HG02571 (cell line): ENCODE measurements around the gene TOGARAM1.
"Not testable (repeated sequence)": the region's sequence is repeated elsewhere in the genome, so short reads cannot be mapped to it uniquely, and the experiment has no call there.

ENCODE experiments used
- ATAC-seq: cut with Tn5 transposase; IDR thresholded peaks from one replicate; pipeline ENCODE4 v1.9.1; 2021; ENCODE audit warnings: mild to moderate bottlenecking, moderate library complexity; ENCODE audit not compliant: unreplicated experiment

The TOGARAM1 gene

DNA sequence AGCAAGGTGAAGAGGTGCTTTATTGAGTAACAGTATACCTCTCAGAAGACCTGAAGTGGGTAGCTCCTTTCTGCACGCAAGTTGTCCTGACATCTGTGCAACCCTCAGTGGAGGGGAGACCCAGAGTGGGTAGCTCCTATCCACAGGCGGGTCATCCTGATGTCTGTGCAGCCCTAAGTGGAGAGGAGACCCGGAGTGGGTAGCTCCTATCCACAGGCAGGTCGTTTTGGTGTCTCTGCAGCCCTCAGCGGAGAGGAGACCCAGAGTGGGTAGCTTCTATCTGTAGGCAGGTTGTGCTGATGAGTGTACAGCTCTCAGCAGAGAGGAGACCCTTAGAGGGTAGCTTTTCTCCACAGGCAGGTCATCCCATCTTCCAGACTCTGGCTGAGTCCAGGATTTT lies 76.9 kb downstream of the TOGARAM1 start:
- no peak for ATAC-seq

DNA sequence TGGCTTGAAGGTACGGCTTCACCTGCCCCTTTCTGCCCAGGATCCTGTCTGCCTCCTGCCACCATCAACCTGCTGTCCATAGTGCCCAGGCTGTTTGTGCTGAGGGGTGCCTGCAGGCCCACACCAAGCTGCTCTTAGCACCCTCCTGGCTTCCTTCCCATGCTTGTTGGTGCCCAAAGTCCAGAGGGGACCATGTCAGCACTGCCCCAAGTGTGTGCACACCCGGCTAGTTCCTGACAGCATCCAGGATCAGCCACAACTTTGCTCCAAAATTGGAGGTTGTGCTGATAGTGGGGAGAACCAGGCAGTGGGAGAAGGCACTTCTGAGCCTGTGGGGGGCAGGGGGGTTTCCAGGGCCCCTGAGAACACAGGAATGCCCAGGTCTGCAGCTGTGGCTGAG lies 77.4 kb downstream of the TOGARAM1 start:
- no peak for ATAC-seq

DNA sequence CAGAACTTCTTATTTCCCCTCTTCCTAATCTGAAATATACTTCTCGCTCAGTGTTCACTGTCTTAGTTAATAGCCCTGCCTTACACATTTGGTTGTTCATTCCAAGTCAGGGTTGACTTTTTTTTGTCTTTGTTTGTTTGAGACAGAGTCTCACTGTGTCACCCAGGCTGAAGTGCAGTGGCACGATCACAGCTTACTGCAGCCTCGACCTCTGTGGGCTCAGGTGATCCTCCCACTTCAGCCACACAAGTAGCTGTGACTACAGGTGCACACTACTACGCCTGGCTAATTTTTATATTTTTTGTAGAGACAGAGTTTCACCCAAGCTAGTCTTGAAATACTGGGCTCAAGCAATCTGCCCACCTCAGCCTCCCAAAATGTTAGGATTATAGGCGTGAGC lies 79.7 kb downstream of the TOGARAM1 start:
- no peak for ATAC-seq

DNA sequence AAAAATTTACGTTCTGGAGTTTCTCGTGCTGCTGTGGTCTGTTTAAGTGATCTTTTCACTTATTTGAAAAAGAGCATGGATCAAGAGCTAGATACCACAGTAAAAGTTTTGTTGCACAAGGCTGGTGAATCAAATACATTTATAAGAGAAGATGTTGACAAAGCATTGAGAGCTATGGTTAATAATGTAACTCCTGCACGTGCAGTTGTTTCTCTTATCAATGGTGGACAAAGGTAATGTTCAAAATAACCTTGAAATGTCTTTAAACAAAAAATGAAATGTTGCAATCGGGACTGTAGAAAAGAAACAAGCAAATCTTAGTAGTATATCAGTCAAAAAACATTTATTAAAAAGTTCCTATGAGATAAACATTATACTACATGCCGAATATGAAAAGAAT lies 82.6 kb downstream of the TOGARAM1 start:
- no peak for ATAC-seq

DNA sequence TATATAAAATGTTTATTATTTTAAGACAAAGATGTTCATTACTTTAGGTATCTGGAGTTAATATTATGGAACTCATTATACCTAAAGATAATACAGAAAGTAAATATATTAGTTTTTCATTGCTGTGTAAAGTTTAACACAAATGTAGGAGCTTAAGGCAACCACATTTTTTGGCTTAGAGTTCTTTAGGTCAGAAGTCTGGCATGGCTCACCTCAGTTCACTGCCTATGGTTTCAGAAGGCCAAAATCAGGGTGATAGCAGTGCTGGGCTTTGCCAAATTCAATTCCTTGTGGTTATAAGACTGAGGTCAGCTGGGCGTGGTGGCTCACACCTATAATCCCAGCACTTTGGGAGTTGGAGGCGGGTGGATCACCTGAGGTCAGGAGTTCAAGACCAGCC lies 86.4 kb downstream of the TOGARAM1 start:
- ATAC-seq, result no peak

DNA sequence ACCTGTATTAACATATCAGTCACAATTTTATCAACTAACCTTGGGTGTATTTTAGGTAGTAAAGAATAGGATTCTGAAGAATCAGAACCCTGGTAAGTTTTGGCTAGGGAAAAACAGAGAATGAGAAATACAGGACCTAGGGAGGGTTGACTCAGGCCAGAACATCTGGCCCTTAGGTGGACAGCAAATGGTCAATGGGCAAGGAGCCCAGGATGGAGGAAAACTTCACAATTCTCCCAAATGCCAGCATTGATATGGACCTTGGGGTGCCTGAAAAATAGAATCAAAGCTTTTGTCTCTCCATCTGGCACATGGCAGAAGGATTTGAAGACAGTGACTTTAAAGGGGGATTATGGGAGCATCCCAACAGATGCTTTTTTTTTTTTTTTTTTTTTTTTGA lies 89.2 kb downstream of the TOGARAM1 start:
- ATAC-seq, result no peak

DNA sequence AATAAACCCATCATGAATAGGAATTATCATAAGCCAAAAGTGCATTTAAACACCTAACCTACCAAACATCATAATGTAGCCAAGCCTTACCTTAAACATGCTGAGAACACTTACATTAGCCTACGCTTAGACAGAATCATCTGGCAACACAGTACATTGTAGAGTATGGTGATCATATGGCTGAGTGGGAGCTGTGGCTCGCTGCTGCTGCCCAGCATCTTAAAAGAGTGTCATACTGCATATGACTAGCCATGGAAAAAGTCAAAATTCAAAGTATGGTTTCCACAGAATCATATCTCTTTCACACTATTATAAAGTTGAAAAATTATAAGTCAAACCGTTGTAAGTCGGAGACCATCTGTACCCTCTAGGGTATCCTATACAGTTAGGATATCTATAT lies 89.9 kb downstream of the TOGARAM1 start:
- no peak for ATAC-seq

DNA sequence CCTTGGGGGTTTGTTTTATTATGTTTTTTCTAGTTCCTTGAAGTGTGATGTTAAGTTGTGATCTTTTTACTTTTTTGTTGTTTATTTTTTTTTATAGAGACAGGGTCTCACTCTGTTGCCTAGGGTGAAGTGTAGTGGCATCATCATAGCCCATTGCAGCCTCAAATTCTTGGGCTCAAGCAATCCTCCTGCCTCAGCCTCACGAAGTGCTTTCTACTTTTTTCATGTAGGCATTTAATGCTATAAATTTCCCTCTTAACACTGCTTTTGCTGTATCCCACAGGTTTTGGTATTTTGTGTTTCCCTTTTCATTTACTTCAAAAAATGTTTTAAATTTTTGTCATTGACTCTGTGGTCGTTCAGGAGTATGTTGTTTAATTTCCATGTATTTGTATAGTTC lies 95.4 kb downstream of the TOGARAM1 start:
- ATAC-seq, result no peak

DNA sequence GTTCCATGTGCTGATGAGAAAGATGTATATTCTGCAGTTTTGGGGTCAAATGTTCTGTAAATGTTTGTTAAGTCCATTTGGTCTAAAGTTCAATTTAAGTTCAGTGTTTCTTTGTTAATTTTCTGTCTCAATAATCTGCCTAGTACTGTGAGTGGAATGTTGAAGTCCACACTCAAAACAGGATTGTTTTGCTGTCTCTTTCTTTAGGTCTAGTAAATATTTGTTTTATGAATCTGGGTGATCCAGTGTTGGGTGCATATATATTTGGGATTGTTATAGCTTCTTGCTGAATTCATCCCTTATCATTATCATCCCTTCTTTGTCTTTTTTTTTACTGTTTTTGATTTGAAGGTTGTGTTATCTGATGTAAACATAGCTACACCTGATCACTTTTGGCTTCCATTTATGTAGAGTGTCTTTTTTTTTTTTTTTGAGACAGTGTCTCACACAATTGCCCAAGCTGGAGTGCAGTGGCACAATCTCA lies 95.9 kb downstream of the TOGARAM1 start:
- ATAC-seq, result no peak

DNA sequence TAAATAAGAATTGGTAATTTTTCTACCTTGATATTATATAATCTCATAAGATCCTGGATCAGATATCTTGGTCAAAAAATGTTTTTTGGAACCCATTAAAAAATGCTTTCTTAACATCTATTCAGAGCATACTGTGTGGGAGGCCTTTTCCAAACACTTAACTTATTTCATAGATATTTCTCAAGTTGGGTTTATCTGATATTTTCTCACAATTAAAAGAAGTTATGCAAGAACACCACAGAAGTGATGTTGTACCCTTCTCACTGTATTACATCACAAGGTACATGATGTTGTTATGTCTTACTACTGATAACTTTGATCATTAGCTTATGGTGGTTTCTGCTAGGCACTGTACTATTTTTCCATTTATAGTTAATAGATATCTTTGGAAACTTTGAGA lies 98.6 kb downstream of the TOGARAM1 start:
- ATAC-seq, result no peak

DNA sequence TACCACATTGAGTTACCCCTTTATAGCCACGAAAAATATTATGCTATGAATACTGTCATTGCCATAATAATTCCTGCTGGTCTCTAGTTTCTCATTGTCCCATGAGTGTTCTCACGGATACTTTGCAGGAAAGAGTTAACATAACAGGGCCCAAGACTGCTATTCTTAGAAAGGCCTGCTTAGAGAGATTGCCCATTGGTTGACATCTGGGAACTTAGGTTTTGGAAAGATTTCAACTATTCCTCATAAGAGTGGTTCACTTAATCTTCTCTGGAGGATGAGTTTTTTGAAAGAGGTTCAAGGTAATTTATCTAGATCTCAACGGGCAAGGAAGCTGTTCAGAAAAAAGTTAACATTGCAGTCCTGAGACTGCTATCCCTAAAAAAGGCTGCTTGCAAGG lies 103.5 kb downstream of the TOGARAM1 start:
- ATAC-seq, result no peak

DNA sequence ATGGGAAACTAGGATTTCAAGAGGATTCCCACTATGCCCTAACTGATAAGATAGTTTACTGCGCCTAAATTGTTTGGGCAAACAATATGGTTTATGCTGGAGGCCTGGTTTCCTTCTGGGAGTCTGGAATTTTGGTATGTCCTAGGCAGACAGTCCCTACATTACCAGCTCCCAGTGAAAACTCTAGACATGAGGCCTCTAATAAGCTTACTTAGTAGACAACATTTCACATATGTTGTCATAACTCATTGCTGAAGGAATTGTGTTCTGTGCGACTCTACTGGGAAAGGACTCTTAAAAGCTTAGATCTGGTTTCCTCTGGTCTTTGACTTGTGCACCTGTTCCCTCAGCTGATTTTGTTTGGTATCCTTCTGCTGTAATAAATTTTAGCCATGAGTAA lies 104.0 kb downstream of the TOGARAM1 start:
- ATAC-seq, result no peak

DNA sequence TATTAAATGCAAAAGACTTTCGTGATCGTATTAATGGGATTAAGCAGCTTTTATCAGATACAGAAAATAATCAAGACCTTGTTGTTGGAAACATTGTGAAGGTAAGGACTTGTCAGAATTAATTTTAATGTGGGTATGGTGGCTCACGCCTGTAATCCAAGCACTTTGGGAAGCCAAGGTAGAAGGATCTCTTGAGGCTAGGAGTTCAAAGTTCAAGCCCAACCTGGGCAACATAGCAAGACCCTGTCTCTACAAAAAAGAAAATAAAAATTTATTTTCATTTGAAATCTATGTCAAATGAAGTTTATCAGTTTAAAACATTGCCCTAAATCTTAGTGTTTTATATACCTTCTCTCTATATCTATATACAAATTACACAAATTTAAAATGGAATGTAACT lies 104.7 kb downstream of the TOGARAM1 start:
- ATAC-seq, result no peak

DNA sequence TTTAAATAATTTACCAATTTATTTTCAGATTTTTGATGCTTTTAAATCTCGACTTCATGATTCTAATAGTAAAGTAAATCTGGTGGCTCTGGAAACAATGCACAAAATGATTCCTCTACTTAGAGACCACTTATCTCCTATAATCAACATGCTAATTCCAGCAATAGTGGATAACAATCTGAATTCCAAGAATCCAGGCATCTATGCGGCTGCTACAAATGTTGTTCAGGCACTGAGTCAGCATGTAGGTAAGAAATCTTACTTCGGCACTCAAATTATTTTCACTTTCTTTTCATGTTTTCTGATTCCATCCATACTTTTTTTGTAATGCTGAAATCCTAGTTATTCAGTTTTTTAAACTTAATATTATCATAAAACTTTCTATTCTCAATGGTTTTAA lies 106.4 kb downstream of the TOGARAM1 start:
- no peak for ATAC-seq

DNA sequence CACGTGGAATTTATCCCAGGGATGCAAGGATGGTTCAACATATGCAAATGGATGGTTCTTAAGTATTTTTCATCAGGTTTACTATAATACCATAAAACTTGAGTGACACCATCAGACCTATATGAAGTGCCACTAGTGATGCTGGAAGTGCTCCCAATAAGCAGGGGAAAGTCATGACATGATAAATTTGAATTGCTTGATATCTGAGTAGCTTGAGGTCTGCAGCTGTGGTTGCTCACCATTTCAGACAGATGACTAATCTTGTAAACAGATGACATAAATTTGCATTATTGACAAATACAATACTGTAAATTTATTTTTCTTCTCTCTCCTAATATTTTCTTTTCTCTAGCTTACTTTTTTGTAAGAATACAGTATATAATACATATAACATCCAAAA lies 108.2 kb downstream of the TOGARAM1 start:
- ATAC-seq, result no peak

DNA sequence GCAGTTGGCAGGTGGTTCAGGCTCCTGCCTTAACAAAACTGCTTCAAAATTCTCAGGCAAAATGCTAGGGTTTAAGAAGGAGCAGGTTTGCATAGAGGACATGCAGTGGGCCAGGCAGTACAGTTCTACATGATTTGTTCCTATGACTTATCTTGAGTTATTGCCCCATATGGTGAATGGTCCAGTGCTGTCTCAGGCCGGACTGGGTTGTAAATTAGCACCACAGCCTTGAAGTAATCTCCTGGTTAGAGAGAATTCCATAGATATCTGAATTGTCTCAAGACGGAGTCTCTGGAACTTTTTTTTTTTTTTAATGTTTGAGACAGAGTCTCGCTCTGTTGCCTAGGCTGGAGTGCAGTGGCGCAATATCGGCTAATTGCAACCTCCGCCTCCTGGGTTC lies 110.1 kb downstream of the TOGARAM1 start:
- ATAC-seq, result no peak

DNA sequence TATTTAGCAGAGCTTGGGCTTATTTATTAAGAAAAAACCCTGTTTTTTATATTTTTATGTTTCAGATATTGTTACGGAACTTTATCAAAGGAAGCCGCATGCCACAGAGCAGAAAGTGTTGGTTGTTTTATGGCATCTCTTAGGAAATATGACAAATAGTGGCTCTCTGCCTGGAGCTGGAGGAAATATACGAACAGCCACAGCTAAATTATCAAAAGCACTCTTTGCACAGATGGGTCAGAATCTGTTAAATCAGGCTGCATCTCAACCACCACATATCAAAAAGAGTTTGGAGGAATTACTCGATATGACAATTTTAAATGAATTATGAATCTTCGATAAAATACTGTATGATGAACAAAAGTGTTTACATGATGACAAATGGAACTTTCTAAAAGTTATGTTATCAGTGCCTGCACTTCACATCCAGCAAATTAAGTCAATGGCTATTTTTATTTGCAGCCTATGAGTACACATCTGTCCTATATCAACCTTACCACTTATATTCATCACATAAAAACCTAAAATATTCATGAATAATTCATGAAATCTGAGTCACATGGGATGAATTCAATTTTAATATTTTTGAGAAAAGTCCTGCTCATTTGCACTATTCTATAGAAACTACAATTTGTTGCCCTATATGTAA lies 111.4 kb downstream of the TOGARAM1 start:
- no peak for ATAC-seq

DNA sequence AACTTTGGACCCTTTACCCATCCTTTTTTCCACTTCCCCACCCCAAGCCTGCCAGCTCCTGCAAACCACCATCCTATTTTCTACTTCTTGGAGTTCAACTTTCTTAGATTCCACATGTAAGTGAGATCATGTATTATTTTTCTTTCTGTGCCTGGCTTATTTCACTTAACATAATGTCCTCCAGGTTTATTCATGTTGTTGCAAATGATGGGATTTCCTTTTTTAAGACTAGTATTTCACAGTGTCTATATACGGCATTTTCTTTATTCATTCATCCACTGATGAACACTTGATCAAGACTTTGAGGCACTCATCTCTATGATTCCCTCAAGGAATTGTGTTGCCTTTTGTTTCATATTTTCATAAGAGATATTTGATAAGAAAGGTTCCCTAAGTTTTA lies 116.3 kb downstream of the TOGARAM1 start:
- no peak for ATAC-seq

DNA sequence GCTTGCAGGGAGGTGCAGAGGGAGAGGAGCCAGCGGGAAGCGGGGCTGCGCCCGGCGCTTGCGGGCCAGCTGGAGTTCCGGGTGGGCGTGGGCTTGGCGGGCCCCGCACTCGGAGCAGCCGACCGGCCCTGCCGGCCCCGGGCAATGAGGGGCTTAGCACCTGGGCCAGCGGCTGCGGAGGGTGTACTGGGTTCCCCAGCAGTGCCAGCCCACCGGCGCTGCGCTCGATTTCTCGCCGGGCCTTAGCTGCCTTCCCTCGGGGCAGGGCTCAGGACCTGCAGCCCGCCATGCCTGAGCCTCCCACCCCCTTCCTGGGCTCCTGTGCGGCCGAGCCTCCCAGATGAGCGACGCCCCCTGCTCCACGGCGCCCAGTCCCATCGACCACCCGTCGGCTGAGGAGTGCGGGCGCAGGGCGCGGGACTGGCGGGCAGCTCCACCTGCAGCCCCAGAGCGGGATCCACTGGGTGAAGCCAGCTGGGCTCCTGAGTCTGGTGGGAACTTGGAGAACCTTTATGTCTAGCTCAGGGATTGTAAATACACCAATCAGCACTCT lies 118.5 kb downstream of the TOGARAM1 start:
- not testable (repeated sequence) for ATAC-seq

DNA sequence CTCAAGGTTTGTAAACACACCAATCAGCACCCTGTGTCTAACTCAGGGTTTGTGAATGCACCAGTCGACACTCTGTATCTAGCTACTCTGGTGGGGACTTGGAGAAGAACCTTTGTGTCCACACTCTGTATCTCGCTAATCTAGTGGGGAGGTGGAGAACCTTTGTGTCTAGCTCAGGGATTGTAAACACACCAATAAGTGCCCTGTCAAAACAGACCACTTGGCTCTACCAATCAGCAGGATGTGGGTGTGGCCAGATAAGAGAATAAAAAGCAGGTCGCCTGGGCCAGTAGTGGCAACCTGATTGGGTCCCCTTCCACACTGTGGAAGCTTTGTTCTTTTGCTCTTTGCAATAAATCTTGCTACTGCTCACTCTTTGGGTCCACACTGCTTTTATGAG lies 119.1 kb downstream of the TOGARAM1 start:
- not testable (repeated sequence) for ATAC-seq

DNA sequence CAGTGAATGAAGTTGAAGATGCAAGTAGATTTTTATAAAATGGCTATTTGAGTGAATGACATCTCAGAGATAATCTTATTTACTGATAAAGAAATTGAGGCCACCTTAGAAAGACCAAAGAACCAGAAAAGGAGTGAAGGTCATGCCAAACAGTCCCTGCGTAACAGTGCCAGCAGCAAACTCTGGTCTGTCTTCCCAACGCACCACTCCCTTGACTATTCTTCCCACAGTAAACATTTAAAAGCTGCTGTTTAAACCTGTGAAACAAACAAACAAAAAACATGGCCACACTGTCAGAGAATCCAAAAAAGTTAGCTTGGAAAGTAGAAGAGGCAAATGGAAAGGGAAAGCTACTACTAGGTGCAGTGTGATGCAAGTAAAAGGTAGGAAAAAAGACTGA lies 120.4 kb downstream of the TOGARAM1 start:
- no peak for ATAC-seq

DNA sequence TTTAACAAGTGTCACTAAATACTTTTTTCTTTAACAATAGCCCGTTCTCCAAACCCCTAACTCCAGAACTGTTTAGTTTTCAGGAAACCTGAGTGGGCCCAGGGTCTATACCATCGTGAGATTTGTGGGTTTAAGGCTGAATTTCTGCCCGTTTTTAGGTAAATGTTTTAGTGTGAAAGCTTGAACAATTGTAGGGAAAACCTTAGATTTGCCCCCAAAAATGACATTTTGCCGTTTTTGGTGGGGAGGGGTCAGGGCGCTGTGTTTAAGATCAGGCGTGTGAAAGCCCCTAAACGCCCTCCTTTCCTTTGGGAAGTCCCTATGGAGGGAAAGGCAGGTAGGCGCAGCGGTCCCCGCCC lies 121.6 kb downstream of the TOGARAM1 start:
- peak; percentile 3 for ATAC-seq
